Measurements from ENCODE around the gene PIKFYVE.

DNA sequence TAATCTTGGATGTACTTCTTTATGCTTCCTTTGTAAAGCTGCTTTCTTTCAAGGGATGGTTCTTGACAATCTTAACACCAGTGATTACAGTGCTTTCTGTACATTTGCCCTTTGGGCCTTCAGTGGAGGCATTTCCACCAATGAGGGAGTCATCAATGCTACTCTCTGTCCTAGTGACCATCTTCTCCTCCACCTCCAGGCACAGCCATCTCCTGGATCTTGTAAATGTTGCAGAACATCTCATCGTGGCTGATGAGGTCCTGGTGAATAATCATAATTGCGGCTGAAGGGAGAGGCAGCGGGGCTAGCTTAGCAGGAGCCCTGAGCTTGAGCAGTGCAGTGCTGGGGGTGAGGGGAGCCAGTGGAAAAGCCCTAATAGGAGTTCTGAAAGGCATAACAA is 43.7 kb upstream of the PIKFYVE start:
- TF ChIP-seq, protein P1, sequence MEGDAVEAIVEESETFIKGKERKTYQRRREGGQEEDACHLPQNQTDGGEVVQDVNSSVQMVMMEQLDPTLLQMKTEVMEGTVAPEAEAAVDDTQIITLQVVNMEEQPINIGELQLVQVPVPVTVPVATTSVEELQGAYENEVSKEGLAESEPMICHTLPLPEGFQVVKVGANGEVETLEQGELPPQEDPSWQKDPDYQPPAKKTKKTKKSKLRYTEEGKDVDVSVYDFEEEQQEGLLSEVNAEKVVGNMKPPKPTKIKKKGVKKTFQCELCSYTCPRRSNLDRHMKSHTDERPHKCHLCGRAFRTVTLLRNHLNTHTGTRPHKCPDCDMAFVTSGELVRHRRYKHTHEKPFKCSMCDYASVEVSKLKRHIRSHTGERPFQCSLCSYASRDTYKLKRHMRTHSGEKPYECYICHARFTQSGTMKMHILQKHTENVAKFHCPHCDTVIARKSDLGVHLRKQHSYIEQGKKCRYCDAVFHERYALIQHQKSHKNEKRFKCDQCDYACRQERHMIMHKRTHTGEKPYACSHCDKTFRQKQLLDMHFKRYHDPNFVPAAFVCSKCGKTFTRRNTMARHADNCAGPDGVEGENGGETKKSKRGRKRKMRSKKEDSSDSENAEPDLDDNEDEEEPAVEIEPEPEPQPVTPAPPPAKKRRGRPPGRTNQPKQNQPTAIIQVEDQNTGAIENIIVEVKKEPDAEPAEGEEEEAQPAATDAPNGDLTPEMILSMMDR (IDR thresholded peaks at IDR 0.05), result no peak
- TF ChIP-seq EZH2phosphoT487 (IDR thresholded peaks at IDR 0.05), result no peak
